Measurements from ENCODE around the gene SRGAP2B.
"Not testable (repeated sequence)": the region's sequence is repeated elsewhere in the genome, so short reads cannot be mapped to it uniquely, and the experiment has no call there.

Gene SRGAP2B

DNA sequence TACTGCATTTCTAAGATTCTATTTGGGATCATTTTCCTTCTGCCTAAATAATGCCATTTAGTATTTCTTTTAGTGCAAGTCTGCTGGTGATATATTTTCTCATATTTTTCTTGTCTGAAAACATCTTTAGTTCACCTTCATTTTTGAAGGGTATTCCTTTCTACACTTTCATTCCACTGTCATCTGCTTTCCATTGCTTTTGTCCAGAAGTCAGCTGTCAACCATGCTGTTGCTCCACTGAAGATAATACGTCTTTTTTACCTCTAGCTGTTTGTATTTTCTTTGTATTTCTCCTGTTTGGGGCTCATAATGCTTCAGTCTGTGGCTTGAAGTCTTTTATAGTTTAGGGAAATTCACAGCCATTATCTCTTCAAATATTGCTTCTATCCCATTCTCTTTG lies 167.8 kb downstream of the SRGAP2B start:
- DNase-seq (ENCODE audit: extremely low spot score, insufficient read length, low read depth); FAIRE-seq: not testable (repeated sequence)

DNA sequence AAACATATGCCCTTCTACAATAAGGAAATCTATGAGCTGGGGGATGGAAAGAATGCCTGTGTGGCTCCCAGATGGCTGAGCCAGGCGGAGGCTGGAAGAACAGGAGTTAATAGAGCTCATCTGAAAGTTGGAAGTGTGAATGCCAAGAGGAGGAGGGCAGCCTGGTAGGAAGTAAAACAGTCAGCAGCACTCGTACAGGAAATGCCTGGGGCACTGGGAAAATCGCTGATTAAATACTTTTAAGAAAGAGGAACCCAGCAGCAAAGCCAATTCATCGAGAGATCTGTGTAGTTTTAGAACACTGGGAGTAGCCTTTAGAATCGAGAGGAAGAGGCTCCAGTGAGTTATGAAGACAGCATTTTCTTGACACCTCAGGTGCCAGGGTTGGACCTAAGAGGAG lies 171.5 kb downstream of the SRGAP2B start:
- not testable (repeated sequence) for FAIRE-seq; DNase-seq (ENCODE audit: extremely low spot score, insufficient read length, low read depth)

GRCh38 chr1:144922785-144923184 lies 172.3 kb downstream of the SRGAP2B start:
- not testable (repeated sequence) for DNase-seq (ENCODE audit: extremely low spot score, insufficient read length, low read depth); FAIRE-seq

DNA sequence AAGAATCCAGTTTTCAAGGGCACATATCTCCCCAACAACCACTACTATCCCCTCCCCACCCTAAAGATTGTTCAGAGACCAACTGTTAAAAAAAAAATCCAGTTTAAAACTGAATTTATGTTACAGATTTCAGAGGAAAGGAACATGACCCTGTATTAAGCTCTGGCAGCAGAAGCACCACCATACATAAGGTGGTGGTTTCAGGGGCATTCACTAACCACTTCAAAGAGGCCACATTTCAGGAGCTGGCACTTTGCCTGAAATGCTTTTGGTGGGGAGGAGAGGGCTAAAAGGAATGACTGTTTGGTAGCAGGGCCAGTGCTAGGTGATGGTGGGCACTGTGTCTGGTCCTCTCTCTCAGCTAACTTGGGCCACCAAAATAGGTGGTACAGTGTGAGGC lies 176.0 kb downstream of the SRGAP2B start:
- not testable (repeated sequence) for FAIRE-seq; DNase-seq (ENCODE audit: extremely low spot score, insufficient read length, low read depth)

DNA sequence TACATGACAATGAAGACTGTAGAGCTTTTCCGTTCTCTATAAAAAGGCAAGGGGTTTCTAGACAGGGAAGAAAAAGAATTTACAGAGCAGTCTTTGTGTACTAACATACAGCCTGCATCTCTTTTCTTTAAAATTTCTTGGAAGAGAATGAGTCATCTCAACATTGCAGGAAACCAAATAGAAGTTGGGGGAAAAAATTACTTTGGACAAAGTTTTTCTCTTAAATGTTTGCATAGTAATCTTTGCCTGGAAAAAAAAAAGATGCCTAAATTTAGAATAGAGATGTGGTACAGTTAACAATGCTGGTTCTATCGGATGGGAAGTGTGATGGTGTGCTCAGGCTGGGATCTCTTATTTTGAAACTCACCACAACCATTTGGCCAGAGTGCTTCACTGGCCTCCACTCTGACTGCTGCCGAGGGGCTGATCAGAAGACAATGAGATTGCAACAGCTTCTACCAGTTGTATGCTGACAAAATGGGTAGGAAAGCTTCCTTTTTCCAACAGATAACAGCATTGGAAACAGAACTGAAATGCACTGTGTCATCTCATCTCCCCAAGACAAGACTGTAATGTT lies 177.0 kb downstream of the SRGAP2B start:
- not testable (repeated sequence) for DNase-seq (ENCODE audit: extremely low spot score, insufficient read length, low read depth); FAIRE-seq

DNA sequence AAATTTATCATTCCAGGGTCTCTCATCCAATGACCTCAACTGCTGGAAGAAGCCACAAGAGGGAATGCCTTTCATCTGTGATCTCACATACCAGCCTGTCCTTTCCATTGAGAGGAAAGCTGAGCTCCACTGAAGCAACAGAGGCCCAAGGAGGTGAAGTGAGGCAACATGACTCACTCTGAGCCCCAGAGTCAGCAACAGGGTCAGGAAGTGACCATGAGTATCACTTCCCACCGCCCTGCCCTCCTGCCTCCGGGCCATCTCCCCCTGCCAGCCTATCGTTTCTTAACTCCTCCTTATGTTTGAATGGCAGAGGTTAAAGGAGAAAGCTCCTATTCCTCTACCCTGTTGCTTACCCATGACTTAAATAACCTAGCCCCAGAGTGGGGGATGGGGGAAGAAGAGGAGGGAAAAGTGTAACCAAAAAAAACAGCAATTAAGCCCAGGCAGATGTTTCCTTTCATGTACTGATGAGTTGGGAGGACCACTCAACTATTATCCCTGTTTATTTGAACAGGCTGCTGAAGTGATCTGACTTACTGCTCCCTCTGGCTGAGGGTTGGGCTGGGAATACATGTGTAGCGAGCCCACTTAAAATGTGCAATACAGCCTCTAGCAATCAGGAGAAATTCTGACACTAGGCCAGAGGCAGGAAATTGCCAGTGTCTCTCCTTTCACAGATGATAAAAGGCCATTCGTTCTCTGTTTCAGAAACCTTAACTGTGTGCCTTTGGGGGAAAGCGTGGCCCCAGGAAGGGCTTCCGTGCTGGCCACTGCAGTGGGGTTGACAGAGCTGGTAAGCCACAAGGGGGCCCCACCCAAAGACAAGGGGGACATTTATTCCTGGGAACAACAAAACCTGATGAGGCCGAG lies 177.7 kb downstream of the SRGAP2B start:
- not testable (repeated sequence) for DNase-seq (ENCODE audit: extremely low spot score, insufficient read length, low read depth)

DNA sequence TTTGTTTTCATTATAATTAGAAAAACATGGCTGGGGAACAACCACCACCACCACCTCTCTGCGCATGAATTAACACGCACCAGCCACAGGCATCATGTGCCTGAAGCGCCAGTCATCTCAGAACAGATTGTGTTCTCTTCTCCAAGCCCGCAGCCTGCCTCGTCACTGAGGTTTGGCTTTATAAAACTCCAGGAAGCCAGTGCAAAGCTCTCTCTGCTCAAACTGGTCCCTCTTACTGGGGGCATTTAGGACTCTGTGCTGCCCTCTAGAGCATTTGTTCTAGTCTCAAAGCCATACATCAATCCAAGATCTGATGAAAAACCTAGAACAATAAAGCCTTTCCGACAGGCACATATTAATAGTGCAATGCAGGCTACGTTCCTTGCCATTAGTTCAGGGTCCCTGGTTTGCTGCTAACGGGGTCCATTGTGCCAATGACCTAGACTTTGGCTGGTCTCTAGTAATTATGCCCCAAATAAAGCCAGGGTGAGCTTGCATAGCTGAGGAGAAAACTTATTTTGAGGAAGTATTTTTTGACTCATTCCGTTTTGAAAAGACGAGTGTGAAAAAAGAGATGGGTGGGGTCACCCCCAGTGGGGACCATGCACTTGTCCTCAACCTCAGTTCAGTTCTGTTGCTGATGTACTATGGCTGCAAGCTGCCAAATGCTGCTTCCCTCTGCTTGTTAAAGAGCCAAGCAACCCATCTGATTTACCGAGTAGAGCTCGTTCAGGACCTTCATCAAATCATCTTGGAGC lies 181.0 kb downstream of the SRGAP2B start:
- not testable (repeated sequence) for FAIRE-seq; DNase-seq (ENCODE audit: extremely low spot score, insufficient read length, low read depth)

More for the DNA sequence above, 177.7 kb downstream of the SRGAP2B start:
- not testable (repeated sequence) for FAIRE-seq

- FAIRE-seq; DNase-seq (ENCODE audit: extremely low spot score, insufficient read length, low read depth): not testable (repeated sequence)
Measured at GRCh38 chr1:144913458-144913857, 181.7 kb downstream of the SRGAP2B start.

DNA sequence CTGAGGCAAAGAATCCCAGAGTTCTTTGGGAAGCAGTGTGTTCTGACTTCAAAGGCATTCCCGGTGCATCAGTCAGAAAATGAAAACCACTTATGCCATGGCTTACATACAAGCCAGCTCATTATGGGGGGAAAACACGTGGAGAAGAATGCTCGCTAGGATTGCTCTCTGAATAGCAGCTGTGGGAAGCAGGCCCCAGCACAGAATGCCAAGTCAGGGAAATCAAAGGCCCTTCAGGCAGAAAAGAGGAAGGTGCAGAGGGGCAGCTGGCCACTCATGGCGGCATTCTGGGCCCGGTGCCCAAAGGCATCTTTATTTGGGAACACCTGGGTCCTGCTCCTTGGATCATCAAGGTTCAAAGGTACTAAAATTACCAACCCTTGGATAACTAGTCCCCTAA lies 184.4 kb downstream of the SRGAP2B start:
- not testable (repeated sequence) for FAIRE-seq

GRCh38 chr1:144900841-144901240 lies 194.3 kb downstream of the SRGAP2B start:
- not testable (repeated sequence) for DNase-seq (ENCODE audit: extremely low spot score, insufficient read length, low read depth); FAIRE-seq

More for the DNA sequence above, 184.4 kb downstream of the SRGAP2B start:
- not testable (repeated sequence) for DNase-seq (ENCODE audit: extremely low spot score, insufficient read length, low read depth)

GRCh38 chr1:144894454-144895201 lies 200.5 kb downstream of the SRGAP2B start:
- not testable (repeated sequence) for DNase-seq (ENCODE audit: extremely low spot score, insufficient read length, low read depth); FAIRE-seq

DNA sequence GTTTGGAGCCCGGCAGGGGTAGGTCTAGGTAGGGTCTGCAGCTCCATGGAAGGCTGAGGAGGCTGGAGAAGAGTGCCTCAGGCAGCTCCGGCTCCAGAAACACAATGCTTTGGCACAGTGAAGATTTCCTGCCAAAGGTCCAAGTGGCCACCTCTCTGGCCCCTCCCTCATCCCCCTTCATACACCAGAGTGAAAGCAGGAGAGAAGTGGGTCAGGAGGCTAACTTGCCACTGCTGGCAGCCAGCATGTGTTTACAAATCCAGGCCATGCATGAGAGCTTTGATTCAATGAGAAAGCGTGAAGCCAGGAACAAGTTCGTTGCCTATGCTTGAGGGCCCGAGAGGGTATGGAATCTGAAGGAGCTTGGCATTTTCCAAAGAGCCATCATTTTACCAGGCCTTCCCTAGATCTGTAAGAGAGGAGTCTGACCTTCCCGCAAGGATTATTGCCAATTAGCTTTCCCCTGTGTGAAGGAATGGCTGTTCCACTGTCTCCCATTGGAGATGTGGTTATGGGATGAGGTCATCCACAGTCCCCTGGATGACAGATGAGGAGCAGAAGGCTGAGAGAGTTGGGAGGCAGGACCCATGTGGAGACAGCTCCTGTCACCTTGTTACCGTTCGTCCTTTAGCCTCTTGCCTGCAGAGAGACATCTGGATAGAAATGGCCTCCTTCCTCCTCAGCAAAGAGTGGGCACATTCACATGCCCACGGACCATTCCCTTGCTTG lies 201.3 kb downstream of the SRGAP2B start:
- not testable (repeated sequence) for DNase-seq (ENCODE audit: extremely low spot score, insufficient read length, low read depth); FAIRE-seq

GRCh38 chr1:144893062-144893461 lies 202.1 kb downstream of the SRGAP2B start:
- not testable (repeated sequence) for FAIRE-seq; DNase-seq (ENCODE audit: extremely low spot score, insufficient read length, low read depth)

- DNase-seq (ENCODE audit: extremely low spot score, insufficient read length, low read depth); FAIRE-seq: not testable (repeated sequence)
Measured at GRCh38 chr1:144889450-144890115, 205.5 kb downstream of the SRGAP2B start.

DNA sequence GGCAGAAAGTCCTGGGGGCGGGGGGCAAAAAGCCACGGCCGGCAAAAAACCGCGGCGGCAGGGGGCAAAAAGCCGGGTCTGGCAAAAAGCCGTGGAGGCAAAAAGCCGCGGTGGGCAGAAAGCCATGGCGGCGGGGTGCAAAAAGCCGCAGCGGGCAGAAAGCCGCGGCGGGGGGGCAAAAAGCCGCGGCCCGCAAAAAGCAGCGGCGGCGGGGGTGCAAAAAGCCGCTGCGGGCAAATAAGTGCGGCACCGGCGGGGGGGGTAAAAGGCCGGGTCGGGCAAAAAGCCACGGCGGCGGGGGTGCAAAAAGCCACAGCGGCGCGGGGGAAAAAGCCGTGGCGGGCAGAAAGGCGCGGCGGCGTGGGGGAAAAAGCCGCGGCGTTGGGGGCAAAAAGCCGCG lies 212.1 kb downstream of the SRGAP2B start:
- not testable (repeated sequence) for DNase-seq (ENCODE audit: extremely low spot score, insufficient read length, low read depth); FAIRE-seq

GRCh38 chr1:144882343-144882742 lies 212.8 kb downstream of the SRGAP2B start:
- FAIRE-seq, result not testable (repeated sequence)

DNA sequence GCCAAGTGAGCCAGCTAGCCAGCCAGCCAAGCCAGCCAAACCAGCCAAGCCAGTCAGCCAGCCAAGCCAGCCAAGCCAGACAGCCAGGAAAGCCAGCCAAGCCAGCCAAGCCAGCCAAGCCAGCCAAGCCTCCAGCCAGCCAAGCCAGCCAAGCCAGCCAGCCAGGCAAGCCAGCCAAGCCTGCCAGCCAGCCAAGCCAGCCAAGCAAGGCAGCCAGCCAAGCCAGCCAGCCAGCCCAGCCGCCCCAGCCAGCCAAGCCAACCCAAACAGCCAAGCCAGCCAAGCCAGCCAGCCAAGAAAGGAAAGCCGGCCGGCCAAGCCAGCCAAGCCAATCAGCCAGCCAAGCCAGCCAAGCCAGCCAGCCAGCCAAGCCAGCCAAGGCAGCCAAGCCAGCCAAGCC lies 236.5 kb downstream of the SRGAP2B start:
- DNase-seq (ENCODE audit: extremely low spot score, insufficient read length, low read depth), result not testable (repeated sequence)

More at GRCh38 chr1:144882343-144882742, 212.8 kb downstream of the SRGAP2B start:
- DNase-seq (ENCODE audit: extremely low spot score, insufficient read length, low read depth), result not testable (repeated sequence)

More for the DNA sequence above, 236.5 kb downstream of the SRGAP2B start:
- FAIRE-seq, result not testable (repeated sequence)

All from GM18507 (cell line).